ENCODE results near the gene POP7. TPM values are rescaled to one million over a fixed set of nuclear protein-coding genes. Genes with fewer than 3 reads are reported as not detected.
"Not testable (repeated sequence)": the region's sequence is repeated elsewhere in the genome, so short reads cannot be mapped to it uniquely, and the experiment has no call there.

Gene POP7
- total RNA-seq, 1 experiment from 2014 or later = 79.2 TPM

DNA sequence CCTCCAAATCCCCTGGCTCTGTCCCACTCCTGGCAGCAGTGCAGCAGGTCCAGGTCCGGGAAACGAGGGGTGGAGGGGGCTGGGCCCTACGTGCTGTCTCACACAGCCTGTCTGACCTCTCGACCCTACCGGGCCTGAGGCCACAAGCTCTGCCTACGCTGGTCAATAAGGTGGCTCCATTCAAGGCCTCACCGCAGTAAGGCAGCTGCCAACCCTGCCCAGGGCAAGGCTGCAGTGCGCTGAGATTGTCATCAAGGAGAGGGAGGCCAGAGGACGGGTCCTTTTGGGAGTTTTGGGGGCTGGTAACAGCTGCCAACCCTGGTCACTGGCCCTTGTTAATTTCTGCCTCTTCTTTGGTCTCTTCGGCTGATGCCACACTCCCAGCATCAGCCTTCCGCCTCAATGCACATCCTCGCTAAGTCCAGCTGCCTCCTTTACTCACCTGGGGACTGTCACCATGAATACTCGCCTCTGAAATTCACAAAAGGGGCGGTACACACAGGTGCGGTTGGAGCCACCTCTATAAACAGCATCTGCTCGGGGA, 17.9 kb downstream of the POP7 start:
- no peak for ATAC-seq
- peaks cover 45% of the 10 kb centered on the region for H3K27me3 Mint-ChIP-seq (ENCODE audit: low read depth)
- H3K4me1 Mint-ChIP-seq = peaks cover 7% of the 10 kb centered on the region
- no peak overlapping the region for H3K27ac Mint-ChIP-seq
- no peak overlapping the region for H3K4me3 Mint-ChIP-seq
- CTCF ChIA-PET = interaction anchor here (0.9 to 1.5 kb wide), 2 partner anchors 18 to 90 kb away, joined by 3 to 14 read pairs; partner anchors contain the start of gene POP7
- H3K36me3 Mint-ChIP-seq = peaks cover 3% of the 10 kb centered on the region; the same call in 1 of the 2 replicates
- POLR2A ChIA-PET = no interaction called here
- TF ChIP-seq NFATC4 (CRISPR knock-in tag; IDR thresholded peaks at IDR 0.05) (no peak), TCF7 (CRISPR knock-in tag; IDR thresholded peaks at IDR 0.05; ENCODE audit: low read depth) (no peak), ZNF219 (CRISPR knock-in tag; IDR thresholded peaks at IDR 0.05; ENCODE audit: borderline replicate concordance) (no peak)
- TF ChIP-seq, protein P1, sequence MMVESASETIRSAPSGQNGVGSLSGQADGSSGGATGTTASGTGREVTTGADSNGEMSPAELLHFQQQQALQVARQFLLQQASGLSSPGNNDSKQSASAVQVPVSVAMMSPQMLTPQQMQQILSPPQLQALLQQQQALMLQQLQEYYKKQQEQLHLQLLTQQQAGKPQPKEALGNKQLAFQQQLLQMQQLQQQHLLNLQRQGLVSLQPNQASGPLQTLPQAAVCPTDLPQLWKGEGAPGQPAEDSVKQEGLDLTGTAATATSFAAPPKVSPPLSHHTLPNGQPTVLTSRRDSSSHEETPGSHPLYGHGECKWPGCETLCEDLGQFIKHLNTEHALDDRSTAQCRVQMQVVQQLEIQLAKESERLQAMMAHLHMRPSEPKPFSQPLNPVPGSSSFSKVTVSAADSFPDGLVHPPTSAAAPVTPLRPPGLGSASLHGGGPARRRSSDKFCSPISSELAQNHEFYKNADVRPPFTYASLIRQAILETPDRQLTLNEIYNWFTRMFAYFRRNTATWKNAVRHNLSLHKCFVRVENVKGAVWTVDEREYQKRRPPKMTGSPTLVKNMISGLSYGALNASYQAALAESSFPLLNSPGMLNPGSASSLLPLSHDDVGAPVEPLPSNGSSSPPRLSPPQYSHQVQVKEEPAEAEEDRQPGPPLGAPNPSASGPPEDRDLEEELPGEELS (CRISPR knock-in tag; IDR thresholded peaks at IDR 0.05) = no peak
- no peak for DNase-seq (ENCODE audit: low spot score)
- H3K9me3 Mint-ChIP-seq = peaks cover 4% of the 10 kb centered on the region

DNA sequence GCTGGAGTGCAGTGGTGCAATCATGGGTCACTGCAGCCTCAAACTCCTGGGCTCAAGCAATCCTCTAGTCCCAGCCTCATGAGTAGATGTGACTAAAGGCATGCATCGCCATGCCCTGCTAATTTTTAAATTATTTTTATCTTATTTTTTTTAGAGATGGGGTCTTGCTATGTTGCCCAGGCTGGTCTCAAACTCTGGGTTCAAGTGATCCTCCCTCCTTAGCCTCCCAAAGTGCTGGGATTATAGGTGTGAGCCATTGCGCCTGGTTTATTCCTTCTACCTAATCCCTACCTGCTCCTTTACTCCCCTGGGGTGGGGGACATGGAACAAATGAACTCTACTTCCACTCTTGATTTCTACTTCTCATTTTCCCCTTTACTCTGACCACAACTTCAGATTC, 18.4 kb downstream of the POP7 start:
- POLR2A ChIA-PET, H3K27ac Mint-ChIP-seq: not testable (repeated sequence)
- CTCF ChIA-PET = interaction anchor here (1.6 to 4.9 kb wide), 5 partner anchors 19 to 128 kb away, joined by 4 to 119 read pairs (median 19); partner anchors contain the start of genes GNB2, MOSPD3, POP7 and SLC12A9

DNA sequence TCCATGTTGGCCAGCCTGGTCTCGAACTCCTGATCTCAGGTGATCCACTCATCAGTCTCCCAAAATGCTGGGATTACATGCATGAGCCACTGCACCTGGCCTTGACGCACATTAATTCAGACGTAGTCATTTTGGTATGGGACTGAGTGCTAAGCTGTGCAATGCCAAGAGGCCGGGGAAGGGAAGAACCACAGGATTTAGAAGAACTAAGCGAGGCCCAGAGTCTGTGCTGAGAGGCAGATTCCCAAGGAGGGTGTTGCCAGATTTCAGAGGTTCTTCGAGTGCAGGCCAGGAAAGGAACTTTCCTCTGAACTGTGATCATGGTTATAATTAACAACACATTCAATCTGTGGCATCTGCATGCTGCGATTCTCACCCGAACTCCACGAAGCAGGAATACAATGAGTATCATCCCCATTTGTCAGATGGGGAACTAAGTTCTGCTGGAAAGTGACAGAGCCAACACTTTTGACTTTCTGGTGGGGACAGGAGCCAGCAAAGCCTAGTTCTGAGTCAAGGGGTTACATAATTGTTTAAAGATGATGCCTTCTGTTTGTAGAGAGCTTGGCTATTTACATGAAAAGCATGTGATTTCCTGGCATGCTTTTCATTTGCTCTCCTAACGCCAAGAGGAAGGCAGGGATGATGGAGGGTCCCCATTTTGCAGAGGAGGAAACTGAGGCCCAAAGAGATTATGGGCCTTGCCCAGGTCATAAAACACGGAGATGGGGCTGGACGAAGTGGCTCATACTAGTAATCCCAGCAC, 21.3 kb downstream of the POP7 start:
- no peak for DNase-seq (ENCODE audit: low spot score)
- H3K9me3 Mint-ChIP-seq = no peaks in the 10 kb centered on the region
- no peak for ATAC-seq
- TF ChIP-seq, protein P2, sequence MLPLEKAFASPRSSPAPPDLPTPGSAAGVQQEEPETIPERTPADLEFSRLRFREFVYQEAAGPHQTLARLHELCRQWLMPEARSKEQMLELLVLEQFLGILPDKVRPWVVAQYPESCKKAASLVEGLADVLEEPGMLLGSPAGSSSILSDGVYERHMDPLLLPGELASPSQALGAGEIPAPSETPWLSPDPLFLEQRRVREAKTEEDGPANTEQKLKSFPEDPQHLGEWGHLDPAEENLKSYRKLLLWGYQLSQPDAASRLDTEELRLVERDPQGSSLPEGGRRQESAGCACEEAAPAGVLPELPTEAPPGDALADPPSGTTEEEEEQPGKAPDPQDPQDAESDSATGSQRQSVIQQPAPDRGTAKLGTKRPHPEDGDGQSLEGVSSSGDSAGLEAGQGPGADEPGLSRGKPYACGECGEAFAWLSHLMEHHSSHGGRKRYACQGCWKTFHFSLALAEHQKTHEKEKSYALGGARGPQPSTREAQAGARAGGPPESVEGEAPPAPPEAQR (CRISPR knock-in tag; IDR thresholded peaks at IDR 0.05) = no peak
- TF ChIP-seq ZNF219 (CRISPR knock-in tag; IDR thresholded peaks at IDR 0.05; ENCODE audit: borderline replicate concordance) (no peak), FOXJ3 (CRISPR knock-in tag; IDR thresholded peaks at IDR 0.05; ENCODE audit: borderline replicate concordance) (no peak), GRHL2 (CRISPR knock-in tag; IDR thresholded peaks at IDR 0.05; ENCODE audit: insufficient replicate concordance, severe bottlenecking) (no peak)
- TF ChIP-seq, protein P3, sequence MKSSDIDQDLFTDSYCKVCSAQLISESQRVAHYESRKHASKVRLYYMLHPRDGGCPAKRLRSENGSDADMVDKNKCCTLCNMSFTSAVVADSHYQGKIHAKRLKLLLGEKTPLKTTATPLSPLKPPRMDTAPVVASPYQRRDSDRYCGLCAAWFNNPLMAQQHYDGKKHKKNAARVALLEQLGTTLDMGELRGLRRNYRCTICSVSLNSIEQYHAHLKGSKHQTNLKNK (CRISPR knock-in tag; IDR thresholded peaks at IDR 0.05) = no peak
- TF ChIP-seq, protein P4, sequence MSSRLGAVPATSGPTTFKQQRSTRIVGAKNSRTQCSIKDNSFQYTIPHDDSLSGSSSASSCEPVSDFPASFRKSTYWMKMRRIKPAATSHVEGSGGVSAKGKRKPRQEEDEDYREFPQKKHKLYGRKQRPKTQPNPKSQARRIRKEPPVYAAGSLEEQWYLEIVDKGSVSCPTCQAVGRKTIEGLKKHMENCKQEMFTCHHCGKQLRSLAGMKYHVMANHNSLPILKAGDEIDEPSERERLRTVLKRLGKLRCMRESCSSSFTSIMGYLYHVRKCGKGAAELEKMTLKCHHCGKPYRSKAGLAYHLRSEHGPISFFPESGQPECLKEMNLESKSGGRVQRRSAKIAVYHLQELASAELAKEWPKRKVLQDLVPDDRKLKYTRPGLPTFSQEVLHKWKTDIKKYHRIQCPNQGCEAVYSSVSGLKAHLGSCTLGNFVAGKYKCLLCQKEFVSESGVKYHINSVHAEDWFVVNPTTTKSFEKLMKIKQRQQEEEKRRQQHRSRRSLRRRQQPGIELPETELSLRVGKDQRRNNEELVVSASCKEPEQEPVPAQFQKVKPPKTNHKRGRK (CRISPR knock-in tag; IDR thresholded peaks at IDR 0.05; ENCODE audit: borderline replicate concordance) = no peak
- no peak overlapping the region for H3K4me3 Mint-ChIP-seq
- H3K36me3 Mint-ChIP-seq = no peaks in the 10 kb centered on the region
- peaks cover 14% of the 10 kb centered on the region for H3K27me3 Mint-ChIP-seq (ENCODE audit: low read depth)
- peaks cover 3% of the 10 kb centered on the region; the same call in 1 of the 2 replicates for H3K4me1 Mint-ChIP-seq
- ChIA-PET CTCF (interaction anchor here (0.9 to 4.9 kb wide), 3 partner anchors 22 to 74 kb away, joined by 3 to 119 read pairs (median 3); partner anchors contain the start of gene POP7), POLR2A (no interaction called here)
- no peak overlapping the region for H3K27ac Mint-ChIP-seq

More for the DNA sequence above, 18.4 kb downstream of the POP7 start:
- peaks cover 40% of the 10 kb centered on the region for H3K27me3 Mint-ChIP-seq (ENCODE audit: low read depth)
- H3K36me3 Mint-ChIP-seq; ATAC-seq; H3K9me3 Mint-ChIP-seq; H3K4me3 Mint-ChIP-seq; H3K4me1 Mint-ChIP-seq; DNase-seq (ENCODE audit: low spot score): not testable (repeated sequence)

DNA sequence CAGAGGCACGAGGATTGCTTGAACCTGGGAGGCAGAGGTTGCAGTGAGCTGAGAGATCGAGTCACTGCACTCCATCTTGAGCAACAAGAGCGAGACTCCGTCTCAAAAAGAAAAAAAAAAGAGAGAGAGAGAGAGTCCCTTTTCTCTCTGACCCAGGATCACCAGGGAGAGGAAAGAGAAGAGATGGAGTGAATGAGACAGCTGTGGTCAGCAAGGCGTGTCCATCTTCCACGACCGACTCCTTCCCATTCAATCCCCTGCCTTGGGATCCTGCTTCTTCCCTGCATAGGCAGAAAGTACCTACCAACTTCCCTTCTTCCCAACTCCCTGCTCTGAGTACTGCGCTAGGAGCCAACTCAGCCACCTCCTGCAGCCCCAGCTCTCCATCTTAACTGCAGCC, 22.3 kb downstream of the POP7 start:
- peaks cover 3% of the 10 kb centered on the region; the same call in 1 of the 2 replicates for H3K4me1 Mint-ChIP-seq
- H3K27me3 Mint-ChIP-seq (ENCODE audit: low read depth) = peaks cover 4% of the 10 kb centered on the region
- no peak overlapping the region for H3K27ac Mint-ChIP-seq
- H3K9me3 Mint-ChIP-seq = no peaks in the 10 kb centered on the region
- H3K4me3 Mint-ChIP-seq = no peak overlapping the region
- DNase-seq (ENCODE audit: low spot score) = no peak
- H3K36me3 Mint-ChIP-seq = no peaks in the 10 kb centered on the region
- ChIA-PET CTCF (interaction anchor here (1.2 to 4.9 kb wide), 2 partner anchors 23 to 73 kb away, joined by 3 to 119 read pairs; partner anchors contain the start of gene POP7), POLR2A (no interaction called here)
- no peak for ATAC-seq
- TF ChIP-seq KAT7 (CRISPR knock-in tag; IDR thresholded peaks at IDR 0.05; ENCODE audit: borderline replicate concordance) (no peak), SMAD3 (CRISPR knock-in tag; IDR thresholded peaks at IDR 0.05; ENCODE audit: borderline replicate concordance) (no peak)
- TF ChIP-seq, protein P5, sequence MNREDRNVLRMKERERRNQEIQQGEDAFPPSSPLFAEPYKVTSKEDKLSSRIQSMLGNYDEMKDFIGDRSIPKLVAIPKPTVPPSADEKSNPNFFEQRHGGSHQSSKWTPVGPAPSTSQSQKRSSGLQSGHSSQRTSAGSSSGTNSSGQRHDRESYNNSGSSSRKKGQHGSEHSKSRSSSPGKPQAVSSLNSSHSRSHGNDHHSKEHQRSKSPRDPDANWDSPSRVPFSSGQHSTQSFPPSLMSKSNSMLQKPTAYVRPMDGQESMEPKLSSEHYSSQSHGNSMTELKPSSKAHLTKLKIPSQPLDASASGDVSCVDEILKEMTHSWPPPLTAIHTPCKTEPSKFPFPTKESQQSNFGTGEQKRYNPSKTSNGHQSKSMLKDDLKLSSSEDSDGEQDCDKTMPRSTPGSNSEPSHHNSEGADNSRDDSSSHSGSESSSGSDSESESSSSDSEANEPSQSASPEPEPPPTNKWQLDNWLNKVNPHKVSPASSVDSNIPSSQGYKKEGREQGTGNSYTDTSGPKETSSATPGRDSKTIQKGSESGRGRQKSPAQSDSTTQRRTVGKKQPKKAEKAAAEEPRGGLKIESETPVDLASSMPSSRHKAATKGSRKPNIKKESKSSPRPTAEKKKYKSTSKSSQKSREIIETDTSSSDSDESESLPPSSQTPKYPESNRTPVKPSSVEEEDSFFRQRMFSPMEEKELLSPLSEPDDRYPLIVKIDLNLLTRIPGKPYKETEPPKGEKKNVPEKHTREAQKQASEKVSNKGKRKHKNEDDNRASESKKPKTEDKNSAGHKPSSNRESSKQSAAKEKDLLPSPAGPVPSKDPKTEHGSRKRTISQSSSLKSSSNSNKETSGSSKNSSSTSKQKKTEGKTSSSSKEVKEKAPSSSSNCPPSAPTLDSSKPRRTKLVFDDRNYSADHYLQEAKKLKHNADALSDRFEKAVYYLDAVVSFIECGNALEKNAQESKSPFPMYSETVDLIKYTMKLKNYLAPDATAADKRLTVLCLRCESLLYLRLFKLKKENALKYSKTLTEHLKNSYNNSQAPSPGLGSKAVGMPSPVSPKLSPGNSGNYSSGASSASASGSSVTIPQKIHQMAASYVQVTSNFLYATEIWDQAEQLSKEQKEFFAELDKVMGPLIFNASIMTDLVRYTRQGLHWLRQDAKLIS (CRISPR knock-in tag; IDR thresholded peaks at IDR 0.05; ENCODE audit: borderline replicate concordance) = no peak
- TF ChIP-seq, protein P6, sequence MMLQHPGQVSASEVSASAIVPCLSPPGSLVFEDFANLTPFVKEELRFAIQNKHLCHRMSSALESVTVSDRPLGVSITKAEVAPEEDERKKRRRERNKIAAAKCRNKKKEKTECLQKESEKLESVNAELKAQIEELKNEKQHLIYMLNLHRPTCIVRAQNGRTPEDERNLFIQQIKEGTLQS (CRISPR knock-in tag; conservative IDR thresholded peaks at IDR 0.05) = no peak
- TF ChIP-seq, protein P7, sequence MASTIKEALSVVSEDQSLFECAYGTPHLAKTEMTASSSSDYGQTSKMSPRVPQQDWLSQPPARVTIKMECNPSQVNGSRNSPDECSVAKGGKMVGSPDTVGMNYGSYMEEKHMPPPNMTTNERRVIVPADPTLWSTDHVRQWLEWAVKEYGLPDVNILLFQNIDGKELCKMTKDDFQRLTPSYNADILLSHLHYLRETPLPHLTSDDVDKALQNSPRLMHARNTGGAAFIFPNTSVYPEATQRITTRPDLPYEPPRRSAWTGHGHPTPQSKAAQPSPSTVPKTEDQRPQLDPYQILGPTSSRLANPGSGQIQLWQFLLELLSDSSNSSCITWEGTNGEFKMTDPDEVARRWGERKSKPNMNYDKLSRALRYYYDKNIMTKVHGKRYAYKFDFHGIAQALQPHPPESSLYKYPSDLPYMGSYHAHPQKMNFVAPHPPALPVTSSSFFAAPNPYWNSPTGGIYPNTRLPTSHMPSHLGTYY (CRISPR knock-in tag; IDR thresholded peaks at IDR 0.05) = no peak

Data from WTC11 (cell line).